HEK293 (cell line): ENCODE data around the gene GPR39.

Source experiments
- ZBTB17 ChIP-seq: fragments of 450-650 bp; formaldehyde crosslinking; IDR thresholded peaks from 2 replicates; pipeline ENCODE4 v1.5.1; 2016; ENCODE audit warnings: missing biosample characterization, missing genetic modification characterization
- ZNF16 ChIP-seq: fragments of 450-650 bp; formaldehyde crosslinking; IDR thresholded peaks from 2 replicates; pipeline ENCODE4 v1.5.1; 2016; ENCODE audit warnings: low read depth, missing biosample characterization, missing genetic modification characterization
- ZNF423 ChIP-seq: fragments of 450-650 bp; formaldehyde crosslinking; IDR thresholded peaks from 2 replicates; pipeline ENCODE4 v1.5.1; 2016; ENCODE audit warnings: missing biosample characterization, missing genetic modification characterization
- TF ChIP-seq, protein P1 (sequence below): fragments of 450-650 bp; formaldehyde crosslinking; IDR thresholded peaks from 2 replicates; pipeline ENCODE4 v1.5.1; 2016; ENCODE audit warnings: missing biosample characterization, missing genetic modification characterization
- TF ChIP-seq, protein P2 (sequence below): fragments of 450-650 bp; formaldehyde crosslinking; IDR thresholded peaks from 2 replicates; pipeline ENCODE4 v1.5.1; 2016; ENCODE audit warnings: missing biosample characterization, missing genetic modification characterization
- TF ChIP-seq, protein P3 (sequence below): fragments of 450-650 bp; formaldehyde crosslinking; IDR thresholded peaks from 2 replicates; pipeline ENCODE4 v1.5.1; 2016; ENCODE audit warnings: missing biosample characterization, missing genetic modification characterization

DNA sequence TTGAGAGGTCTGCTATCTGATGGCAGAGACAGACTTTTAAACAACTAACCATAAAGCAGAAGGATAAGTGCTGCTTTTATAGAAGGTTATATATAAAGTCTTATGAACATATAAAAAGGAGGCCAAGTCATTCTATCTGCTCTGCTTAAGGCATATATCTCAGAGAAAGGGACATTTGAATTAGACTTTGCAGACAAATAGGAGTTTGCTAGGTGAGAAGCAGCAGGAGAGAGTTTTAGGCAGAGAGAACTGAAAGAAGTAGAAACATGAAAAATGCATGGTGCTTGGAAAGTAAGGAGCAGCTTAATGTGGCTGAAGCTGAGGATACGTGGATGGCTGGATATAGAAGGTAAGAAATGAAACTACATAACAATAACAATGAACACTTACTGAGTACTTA, 188.0 kb downstream of the GPR39 start:
- TF ChIP-seq, protein P1, sequence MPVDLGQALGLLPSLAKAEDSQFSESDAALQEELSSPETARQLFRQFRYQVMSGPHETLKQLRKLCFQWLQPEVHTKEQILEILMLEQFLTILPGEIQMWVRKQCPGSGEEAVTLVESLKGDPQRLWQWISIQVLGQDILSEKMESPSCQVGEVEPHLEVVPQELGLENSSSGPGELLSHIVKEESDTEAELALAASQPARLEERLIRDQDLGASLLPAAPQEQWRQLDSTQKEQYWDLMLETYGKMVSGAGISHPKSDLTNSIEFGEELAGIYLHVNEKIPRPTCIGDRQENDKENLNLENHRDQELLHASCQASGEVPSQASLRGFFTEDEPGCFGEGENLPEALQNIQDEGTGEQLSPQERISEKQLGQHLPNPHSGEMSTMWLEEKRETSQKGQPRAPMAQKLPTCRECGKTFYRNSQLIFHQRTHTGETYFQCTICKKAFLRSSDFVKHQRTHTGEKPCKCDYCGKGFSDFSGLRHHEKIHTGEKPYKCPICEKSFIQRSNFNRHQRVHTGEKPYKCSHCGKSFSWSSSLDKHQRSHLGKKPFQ (tag by site-specific recombination), result no peak
- TF ChIP-seq, protein P2, sequence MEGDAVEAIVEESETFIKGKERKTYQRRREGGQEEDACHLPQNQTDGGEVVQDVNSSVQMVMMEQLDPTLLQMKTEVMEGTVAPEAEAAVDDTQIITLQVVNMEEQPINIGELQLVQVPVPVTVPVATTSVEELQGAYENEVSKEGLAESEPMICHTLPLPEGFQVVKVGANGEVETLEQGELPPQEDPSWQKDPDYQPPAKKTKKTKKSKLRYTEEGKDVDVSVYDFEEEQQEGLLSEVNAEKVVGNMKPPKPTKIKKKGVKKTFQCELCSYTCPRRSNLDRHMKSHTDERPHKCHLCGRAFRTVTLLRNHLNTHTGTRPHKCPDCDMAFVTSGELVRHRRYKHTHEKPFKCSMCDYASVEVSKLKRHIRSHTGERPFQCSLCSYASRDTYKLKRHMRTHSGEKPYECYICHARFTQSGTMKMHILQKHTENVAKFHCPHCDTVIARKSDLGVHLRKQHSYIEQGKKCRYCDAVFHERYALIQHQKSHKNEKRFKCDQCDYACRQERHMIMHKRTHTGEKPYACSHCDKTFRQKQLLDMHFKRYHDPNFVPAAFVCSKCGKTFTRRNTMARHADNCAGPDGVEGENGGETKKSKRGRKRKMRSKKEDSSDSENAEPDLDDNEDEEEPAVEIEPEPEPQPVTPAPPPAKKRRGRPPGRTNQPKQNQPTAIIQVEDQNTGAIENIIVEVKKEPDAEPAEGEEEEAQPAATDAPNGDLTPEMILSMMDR (tag by site-specific recombination), result no peak
- no peak for TF ChIP-seq ZNF16 (tag by site-specific recombination)
- TF ChIP-seq, protein P3, sequence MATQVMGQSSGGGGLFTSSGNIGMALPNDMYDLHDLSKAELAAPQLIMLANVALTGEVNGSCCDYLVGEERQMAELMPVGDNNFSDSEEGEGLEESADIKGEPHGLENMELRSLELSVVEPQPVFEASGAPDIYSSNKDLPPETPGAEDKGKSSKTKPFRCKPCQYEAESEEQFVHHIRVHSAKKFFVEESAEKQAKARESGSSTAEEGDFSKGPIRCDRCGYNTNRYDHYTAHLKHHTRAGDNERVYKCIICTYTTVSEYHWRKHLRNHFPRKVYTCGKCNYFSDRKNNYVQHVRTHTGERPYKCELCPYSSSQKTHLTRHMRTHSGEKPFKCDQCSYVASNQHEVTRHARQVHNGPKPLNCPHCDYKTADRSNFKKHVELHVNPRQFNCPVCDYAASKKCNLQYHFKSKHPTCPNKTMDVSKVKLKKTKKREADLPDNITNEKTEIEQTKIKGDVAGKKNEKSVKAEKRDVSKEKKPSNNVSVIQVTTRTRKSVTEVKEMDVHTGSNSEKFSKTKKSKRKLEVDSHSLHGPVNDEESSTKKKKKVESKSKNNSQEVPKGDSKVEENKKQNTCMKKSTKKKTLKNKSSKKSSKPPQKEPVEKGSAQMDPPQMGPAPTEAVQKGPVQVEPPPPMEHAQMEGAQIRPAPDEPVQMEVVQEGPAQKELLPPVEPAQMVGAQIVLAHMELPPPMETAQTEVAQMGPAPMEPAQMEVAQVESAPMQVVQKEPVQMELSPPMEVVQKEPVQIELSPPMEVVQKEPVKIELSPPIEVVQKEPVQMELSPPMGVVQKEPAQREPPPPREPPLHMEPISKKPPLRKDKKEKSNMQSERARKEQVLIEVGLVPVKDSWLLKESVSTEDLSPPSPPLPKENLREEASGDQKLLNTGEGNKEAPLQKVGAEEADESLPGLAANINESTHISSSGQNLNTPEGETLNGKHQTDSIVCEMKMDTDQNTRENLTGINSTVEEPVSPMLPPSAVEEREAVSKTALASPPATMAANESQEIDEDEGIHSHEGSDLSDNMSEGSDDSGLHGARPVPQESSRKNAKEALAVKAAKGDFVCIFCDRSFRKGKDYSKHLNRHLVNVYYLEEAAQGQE (tag by site-specific recombination), result no peak
- TF ChIP-seq ZBTB17 (tag by site-specific recombination), result no peak
- TF ChIP-seq ZNF423 (tag by site-specific recombination), result no peak
